ENCODE measurements around the gene VPS36. TPM values are rescaled to one million over a fixed set of nuclear protein-coding genes. Genes with fewer than 3 reads are reported as not detected.
"Not testable (repeated sequence)": the region's sequence is repeated elsewhere in the genome, so short reads cannot be mapped to it uniquely, and the experiment has no call there.

The VPS36 gene
- total RNA-seq, 1 donor from 2014 or later, result 55.2 TPM

DNA sequence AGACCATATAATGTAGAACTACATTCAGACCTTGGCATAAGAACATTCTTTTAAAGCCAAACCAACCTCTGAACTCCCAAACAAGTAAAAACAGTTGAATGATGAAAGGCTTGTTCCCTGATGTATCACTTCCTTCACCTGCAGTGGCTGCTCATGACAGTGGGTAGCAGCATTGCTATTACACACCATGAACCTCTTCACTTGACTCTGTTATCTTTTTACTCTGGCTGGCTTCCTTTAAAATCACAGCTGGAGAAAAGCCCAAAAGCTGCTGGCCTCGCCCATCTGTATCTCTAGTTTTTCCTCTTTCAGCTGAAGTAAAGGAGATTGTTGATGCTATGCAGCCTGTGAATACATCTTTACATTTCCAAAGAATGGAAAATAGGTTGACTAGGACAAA lies 67.1 kb downstream of the VPS36 start:
- intact Hi-C loops (cut with micrococcal nuclease), result no loop called here

DNA sequence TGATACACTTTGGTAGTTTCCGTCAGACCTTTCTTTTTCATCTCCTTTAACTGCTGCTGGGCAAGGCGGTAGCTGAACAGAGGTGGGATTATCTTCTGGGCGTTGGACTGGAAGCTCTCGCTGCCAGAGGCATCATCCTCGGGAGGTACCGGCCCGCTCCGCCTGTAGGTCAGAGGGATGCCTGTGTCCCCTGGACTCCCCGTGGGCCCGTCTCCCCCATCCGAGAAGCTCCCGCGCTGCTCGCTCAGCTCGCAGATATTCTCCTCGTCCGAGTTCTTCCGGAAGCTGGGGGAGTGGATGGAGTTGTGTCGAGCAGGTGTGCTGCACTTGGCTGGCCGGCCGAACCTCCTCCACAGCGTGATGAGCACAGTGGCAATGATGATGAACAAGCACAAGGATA lies 72.1 kb downstream of the VPS36 start:
- intact Hi-C loops (cut with micrococcal nuclease), result no loop called here

DNA sequence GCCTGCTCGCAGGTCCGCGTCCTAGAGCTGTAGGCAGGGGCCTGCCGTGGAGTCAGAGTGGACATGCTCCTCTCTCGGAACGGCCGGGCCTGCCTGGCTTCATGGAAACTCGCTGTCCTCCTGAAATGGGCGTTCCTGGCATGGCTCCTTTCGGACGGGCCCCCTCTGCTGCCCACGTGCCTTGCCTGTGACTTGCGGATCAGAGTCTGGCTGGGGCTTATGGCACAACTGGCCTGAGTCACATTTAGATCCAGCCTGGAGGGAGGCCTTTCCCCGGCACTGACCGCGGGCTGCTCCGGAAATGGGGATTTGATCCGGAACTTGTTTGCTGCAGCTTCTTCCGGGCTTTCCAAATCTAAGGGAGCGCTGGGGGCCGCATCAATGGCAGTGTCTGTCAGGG lies 72.5 kb downstream of the VPS36 start:
- intact Hi-C loops (cut with micrococcal nuclease), result no loop called here

DNA sequence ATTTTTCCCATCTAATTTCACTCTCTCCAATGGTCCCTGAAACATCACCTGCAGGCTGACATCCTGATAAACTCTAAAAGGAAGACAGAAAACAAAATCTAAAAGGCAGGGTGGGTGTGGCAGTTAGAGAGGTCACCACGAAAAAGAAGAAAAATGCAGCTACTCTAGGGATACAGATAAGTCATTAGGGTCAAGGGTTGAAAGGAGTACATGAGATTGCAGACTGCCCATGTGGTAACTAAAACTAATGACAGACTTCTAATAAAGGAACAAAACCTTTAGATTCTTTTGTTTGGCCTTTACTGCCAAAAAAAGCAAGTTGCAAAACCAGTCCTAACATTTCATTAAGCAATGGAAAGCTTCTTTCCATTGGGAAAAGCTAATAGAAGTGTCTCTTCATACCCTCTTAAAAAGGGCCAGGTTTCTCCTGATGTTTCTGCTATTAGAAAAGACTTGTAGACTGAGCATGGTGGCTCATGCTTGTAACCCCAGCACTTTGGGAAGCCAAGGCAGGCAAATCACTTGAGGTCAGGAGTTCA lies 75.5 kb downstream of the VPS36 start:
- intact Hi-C loops (cut with micrococcal nuclease), result no loop called here

DNA sequence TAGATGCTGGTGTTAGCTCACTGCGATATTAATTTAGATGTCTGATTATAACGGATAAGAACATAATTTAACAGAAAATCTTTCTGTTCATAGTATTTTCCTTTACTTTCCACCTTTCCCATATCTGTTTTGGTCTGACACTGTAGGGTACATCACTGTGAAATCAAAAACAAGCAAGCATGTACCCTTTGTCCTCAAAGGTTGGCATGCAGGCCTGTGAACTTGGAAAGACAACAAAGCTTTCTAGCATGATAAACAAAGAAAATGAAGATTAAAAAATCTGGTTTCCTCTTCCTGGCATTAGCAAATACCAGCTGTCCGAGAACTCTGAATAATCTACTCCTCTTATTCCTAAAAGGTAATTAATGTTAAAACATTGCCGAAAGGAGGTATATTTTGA lies 76.0 kb downstream of the VPS36 start:
- intact Hi-C loops (cut with micrococcal nuclease), result no loop called here

DNA sequence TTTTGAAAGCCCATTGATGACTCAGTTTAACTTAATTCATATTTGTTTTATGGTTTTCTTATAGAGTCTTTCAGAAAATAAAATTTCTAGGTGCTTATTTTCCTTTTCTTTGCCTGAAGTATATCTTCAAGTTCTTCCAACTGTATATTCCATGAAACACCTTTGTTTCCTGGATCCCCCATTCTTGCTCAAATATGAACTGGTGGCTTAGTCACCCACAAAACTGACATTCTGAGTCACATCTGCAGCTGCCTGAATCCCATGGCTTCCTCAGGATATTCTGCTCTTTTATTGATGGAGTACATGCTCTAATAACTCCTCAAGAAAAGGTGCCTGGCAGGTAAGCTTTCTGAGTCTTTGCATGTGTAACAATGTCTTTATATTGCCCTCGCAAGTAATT lies 77.2 kb downstream of the VPS36 start:
- intact Hi-C loops (cut with micrococcal nuclease), result not testable (repeated sequence)

DNA sequence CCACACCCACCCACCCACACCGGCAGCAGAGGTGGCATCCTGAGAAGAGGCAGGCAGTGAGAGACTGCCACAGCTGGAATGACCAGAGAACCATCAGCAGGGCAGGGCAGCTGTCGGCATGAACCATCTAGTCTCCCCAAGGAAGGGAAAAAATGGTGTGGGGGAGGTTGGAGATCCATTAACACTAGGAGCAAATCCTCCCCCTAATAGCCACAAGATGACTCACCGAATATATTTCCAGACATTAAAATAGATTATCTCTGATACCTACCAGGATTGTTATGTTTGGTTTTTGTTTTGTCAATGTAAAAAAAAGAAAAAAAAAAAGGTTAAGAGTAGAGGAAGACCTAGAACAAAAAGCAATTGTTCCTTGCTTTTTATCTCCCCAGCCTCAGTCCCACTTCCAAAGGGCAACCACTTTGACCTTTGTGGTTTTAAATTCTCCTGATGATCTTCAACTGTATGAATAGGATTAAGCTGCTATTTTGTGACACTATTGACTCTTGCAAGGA lies 78.6 kb downstream of the VPS36 start:
- intact Hi-C loops (cut with micrococcal nuclease), result no loop called here

DNA sequence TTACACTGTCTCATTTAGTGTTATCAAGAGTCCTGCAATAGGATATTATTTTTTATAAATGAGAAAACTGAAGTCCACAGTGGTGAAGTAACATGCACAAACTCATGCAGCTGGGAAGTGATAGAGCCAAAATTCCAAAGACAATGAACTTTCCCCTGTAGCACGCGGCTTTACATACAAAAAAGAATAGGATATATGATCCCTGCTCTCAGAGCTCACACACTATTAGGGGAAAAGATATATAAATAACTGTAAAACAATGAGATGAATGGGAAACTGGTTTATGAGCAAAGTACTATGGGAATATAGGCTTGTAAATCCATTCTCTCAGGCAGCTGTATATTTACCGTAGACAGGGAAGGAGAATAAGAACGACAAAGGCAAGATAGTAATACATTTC lies 84.1 kb downstream of the VPS36 start:
- intact Hi-C loops (cut with micrococcal nuclease), result no loop called here

Other genes starting within 250 kb of the VPS36 start
- 0.34 and 0.36 TPM in 2 replicates for gene THSD1, start 44.5 kb downstream of the VPS36 start, total RNA-seq
- 70.4 and 70.8 TPM in 2 replicates for gene CKAP2, start 4.8 kb upstream of the VPS36 start, total RNA-seq
- gene HNRNPA1L2, start 191.8 kb upstream of the VPS36 start, total RNA-seq, result 10.8 and 11.7 TPM in 2 replicates
- 50.3 and 53.3 TPM in 2 replicates for gene SUGT1, start 202.2 kb upstream of the VPS36 start, total RNA-seq